ENCODE measurements around the gene SLC35B2. TPM values are rescaled to one million over a fixed set of nuclear protein-coding genes. Genes with fewer than 3 reads are reported as not detected.

The SLC35B2 gene
- total and polyA plus RNA-seq, 2 experiments from 2014 or later = 14.0 to 30.9 TPM

DNA sequence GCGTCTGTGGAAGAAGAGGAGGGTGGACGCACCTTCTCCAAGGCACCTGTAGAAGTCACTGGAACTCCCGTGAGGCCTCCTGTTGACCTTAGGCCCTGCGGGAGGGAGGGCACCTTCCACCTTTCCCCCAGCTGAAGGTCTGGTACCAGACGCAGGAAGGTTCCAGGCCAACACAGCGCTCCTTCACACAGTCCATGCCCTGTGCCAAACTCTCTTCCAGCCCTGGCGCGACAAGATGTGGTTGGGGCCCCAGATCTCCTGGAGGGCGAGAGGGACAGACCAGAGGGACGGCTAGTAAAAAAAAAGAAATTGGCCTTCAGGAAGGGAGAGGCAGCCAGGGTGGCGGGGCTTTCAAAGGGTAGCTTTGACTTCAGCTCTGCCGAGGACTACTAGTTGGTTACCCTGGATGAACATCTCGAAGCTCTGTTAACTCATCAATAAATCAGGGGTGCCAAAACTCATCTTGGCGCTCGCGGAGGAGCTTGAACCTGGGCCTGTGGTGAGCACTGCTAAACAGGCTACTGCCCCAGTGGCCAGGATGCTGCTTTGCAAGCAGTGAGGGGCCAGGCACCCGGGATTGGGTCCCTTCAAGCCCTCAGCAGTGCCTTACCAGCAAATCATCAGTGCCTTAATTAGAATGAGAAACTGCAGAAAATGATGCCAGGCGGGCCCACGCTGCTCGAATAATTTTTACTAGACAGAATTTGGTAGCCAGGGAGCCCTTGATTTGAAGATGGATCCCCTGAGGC, 40.9 kb upstream of the SLC35B2 start:
- no peaks in the 10 kb centered on the region; the same call in 2 of the 3 replicates for H3K9me3 Mint-ChIP-seq
- Histone ChIP-seq H4K20me1 (replicated peaks; ENCODE audit: insufficient read depth) (0 out of 2 replicates have a peak, but pooled peaks cover 3% of the 10 kb centered on the region), H3K4me3 (peak overlapping the region; percentile 90), H3K4me1 (ENCODE audit: insufficient read depth) (no peaks in the 10 kb centered on the region; the same call in 1 of the 2 replicates), H3K36me3 (ENCODE audit: insufficient read depth) (no peaks in the 10 kb centered on the region), H2AFZ (peak overlapping the region; percentile 66), H3K79me2 (replicated peaks; ENCODE audit: insufficient read depth) (no peaks in the 10 kb centered on the region), H3K4me2 (peak overlapping the region; percentile 91), H3K27ac (ENCODE audit: low read depth) (no peak overlapping the region), H3F3A (replicated peaks; ENCODE audit: low read depth) (peaks cover 15% of the 10 kb centered on the region; the same call in 1 of the 2 replicates), H3K27me3 (ENCODE audit: insufficient read depth) (peaks cover 31% of the 10 kb centered on the region), H3K9me2 (ENCODE audit: insufficient read depth) (no peaks in the 10 kb centered on the region)
- no peak overlapping the region for H3K27ac Mint-ChIP-seq
- ATAC-seq (peak; percentile 49), DNase-seq (ENCODE audit: low spot score) (peak; percentile 56)
- peaks cover 13% of the 10 kb centered on the region for H3K4me1 Mint-ChIP-seq
- TF ChIP-seq, protein P1, sequence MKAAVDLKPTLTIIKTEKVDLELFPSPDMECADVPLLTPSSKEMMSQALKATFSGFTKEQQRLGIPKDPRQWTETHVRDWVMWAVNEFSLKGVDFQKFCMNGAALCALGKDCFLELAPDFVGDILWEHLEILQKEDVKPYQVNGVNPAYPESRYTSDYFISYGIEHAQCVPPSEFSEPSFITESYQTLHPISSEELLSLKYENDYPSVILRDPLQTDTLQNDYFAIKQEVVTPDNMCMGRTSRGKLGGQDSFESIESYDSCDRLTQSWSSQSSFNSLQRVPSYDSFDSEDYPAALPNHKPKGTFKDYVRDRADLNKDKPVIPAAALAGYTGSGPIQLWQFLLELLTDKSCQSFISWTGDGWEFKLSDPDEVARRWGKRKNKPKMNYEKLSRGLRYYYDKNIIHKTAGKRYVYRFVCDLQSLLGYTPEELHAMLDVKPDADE (IDR thresholded peaks at IDR 0.05) = no peak
- TF ChIP-seq, protein P2, sequence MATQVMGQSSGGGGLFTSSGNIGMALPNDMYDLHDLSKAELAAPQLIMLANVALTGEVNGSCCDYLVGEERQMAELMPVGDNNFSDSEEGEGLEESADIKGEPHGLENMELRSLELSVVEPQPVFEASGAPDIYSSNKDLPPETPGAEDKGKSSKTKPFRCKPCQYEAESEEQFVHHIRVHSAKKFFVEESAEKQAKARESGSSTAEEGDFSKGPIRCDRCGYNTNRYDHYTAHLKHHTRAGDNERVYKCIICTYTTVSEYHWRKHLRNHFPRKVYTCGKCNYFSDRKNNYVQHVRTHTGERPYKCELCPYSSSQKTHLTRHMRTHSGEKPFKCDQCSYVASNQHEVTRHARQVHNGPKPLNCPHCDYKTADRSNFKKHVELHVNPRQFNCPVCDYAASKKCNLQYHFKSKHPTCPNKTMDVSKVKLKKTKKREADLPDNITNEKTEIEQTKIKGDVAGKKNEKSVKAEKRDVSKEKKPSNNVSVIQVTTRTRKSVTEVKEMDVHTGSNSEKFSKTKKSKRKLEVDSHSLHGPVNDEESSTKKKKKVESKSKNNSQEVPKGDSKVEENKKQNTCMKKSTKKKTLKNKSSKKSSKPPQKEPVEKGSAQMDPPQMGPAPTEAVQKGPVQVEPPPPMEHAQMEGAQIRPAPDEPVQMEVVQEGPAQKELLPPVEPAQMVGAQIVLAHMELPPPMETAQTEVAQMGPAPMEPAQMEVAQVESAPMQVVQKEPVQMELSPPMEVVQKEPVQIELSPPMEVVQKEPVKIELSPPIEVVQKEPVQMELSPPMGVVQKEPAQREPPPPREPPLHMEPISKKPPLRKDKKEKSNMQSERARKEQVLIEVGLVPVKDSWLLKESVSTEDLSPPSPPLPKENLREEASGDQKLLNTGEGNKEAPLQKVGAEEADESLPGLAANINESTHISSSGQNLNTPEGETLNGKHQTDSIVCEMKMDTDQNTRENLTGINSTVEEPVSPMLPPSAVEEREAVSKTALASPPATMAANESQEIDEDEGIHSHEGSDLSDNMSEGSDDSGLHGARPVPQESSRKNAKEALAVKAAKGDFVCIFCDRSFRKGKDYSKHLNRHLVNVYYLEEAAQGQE (IDR thresholded peaks at IDR 0.05; ENCODE audit: unreplicated experiment) = no peak
- TF ChIP-seq, protein P3, sequence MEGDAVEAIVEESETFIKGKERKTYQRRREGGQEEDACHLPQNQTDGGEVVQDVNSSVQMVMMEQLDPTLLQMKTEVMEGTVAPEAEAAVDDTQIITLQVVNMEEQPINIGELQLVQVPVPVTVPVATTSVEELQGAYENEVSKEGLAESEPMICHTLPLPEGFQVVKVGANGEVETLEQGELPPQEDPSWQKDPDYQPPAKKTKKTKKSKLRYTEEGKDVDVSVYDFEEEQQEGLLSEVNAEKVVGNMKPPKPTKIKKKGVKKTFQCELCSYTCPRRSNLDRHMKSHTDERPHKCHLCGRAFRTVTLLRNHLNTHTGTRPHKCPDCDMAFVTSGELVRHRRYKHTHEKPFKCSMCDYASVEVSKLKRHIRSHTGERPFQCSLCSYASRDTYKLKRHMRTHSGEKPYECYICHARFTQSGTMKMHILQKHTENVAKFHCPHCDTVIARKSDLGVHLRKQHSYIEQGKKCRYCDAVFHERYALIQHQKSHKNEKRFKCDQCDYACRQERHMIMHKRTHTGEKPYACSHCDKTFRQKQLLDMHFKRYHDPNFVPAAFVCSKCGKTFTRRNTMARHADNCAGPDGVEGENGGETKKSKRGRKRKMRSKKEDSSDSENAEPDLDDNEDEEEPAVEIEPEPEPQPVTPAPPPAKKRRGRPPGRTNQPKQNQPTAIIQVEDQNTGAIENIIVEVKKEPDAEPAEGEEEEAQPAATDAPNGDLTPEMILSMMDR (conservative IDR thresholded peaks at IDR 0.05; ENCODE audit: low read depth in 2 of 2) = 0 out of 4 replicates have a peak, but pooled peaks of 1 of the 2 experiments have one; percentile 14
- TF ChIP-seq NANOG (IDR thresholded peaks at IDR 0.05; ENCODE audit: borderline replicate concordance) (no peak), POLR2AphosphoS5 (IDR thresholded peaks at IDR 0.05; ENCODE audit: low read depth) (peak; percentile 50; the same call in 1 of the 2 replicates)
- peaks cover 35% of the 10 kb centered on the region for H3K27me3 Mint-ChIP-seq (ENCODE audit: insufficient read depth, low read depth, poor library complexity)
- peaks cover 39% of the 10 kb centered on the region for H3K36me3 Mint-ChIP-seq (ENCODE audit: low read depth)
- H3K4me3 Mint-ChIP-seq = peak overlapping the region; percentile 81

Measured in GM23338 (cell line).